ENCODE results near the gene PRAMEF5.
"Not testable (repeated sequence)": the region's sequence is repeated elsewhere in the genome, so short reads cannot be mapped to it uniquely, and the experiment has no call there.

DNA sequence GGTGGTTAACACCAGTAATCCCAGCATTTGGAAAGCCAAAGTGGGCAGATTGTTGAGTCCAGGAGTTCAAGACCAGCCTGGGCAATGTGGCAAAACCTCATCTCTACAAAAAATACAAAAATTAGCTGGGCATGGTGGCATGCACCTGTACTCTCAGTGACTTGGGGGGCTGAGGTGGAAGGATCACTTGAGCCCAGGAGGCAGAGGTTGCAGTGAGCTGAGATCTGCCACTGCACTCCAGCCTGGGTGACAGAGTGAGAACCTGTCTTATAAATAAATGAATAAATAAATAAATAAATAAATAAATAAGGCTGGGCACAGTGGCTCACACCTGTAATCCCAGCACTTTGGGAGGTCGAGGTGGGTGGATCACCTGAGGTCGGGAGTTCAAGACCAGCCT, 21.9 kb upstream of the PRAMEF5 start:
- not testable (repeated sequence) for TF ChIP-seq YY1 (IDR thresholded peaks at IDR 0.05; ENCODE audit: insufficient read depth, insufficient read length); ZNF274 (IDR thresholded peaks at IDR 0.05; ENCODE audit: low read depth, low read length)
